HG03139 (cell line): ENCODE data around the gene GSPT1.
"Not testable (repeated sequence)": the region's sequence is repeated elsewhere in the genome, so short reads cannot be mapped to it uniquely, and the experiment has no call there.

Source experiments
- ATAC-seq: cut with Tn5 transposase; IDR thresholded peaks from one replicate; pipeline ENCODE4 v1.9.1; 2021; ENCODE audit not compliant: unreplicated experiment

Gene GSPT1

GRCh38 chr16:11862489-11862888, 53.3 kb downstream of the GSPT1 start:
- no peak for ATAC-seq

- ATAC-seq = no peak
Observed at GRCh38 chr16:11857161-11857560, 58.6 kb downstream of the GSPT1 start.

GRCh38 chr16:11852092-11852809, 63.5 kb downstream of the GSPT1 start:
- ATAC-seq = no peak

- ATAC-seq = peak; percentile 86
Observed at GRCh38 chr16:11851294-11852091, 64.3 kb downstream of the GSPT1 start, which contains the start of gene RSL1D1. Gene RSL1D1, minus strand, starts transcription at chr16:11851542. Its CDS starts 30 bp downstream, at chr16:11851512.

- ATAC-seq = no peak
Observed at GRCh38 chr16:11848842-11849241, 66.9 kb downstream of the GSPT1 start.

GRCh38 chr16:11844499-11844898, 71.3 kb downstream of the GSPT1 start:
- no peak for ATAC-seq

- no peak for ATAC-seq
Observed at GRCh38 chr16:11843861-11844260, 71.9 kb downstream of the GSPT1 start.

- no peak for ATAC-seq
Observed at GRCh38 chr16:11843206-11843605, 72.5 kb downstream of the GSPT1 start.

GRCh38 chr16:11841026-11841425, 74.7 kb downstream of the GSPT1 start:
- no peak for ATAC-seq

- no peak for ATAC-seq
Observed at GRCh38 chr16:11836650-11837244, 79.0 kb downstream of the GSPT1 start.

GRCh38 chr16:11835891-11836649, 79.7 kb downstream of the GSPT1 start:
- no peak for ATAC-seq

- no peak for ATAC-seq
Observed at GRCh38 chr16:11835309-11835708, 80.4 kb downstream of the GSPT1 start.

GRCh38 chr16:11833951-11834695, 81.6 kb downstream of the GSPT1 start:
- ATAC-seq = no peak

GRCh38 chr16:11828696-11829095, 87.1 kb downstream of the GSPT1 start:
- ATAC-seq = no peak

GRCh38 chr16:11825520-11826165, 90.1 kb downstream of the GSPT1 start:
- not testable (repeated sequence) for ATAC-seq

- no peak for ATAC-seq
Observed at GRCh38 chr16:11824362-11824761, 91.4 kb downstream of the GSPT1 start.

GRCh38 chr16:11823645-11824044, 92.1 kb downstream of the GSPT1 start:
- ATAC-seq = not testable (repeated sequence)

GRCh38 chr16:11819798-11820197, 96.0 kb downstream of the GSPT1 start:
- ATAC-seq = no peak

- ATAC-seq = not testable (repeated sequence)
Observed at GRCh38 chr16:11818970-11819369, 96.8 kb downstream of the GSPT1 start.
